ENCODE measurements around the gene BST1. TPM values are rescaled to one million over a fixed set of nuclear protein-coding genes. Genes with fewer than 3 reads are reported as not detected.

Gene BST1
- total RNA-seq, 1 experiment from 2014 or later: 14.2 TPM

- no peak for DNase-seq (ENCODE audit: low read depth in 1 of 2, low spot score in 2 of 2)
- no peaks in the 10 kb centered on the region for H3K9me3 ChIP-seq (replicated peaks)
- H3K36me3 ChIP-seq: peaks cover 36% of the 10 kb centered on the region
- no peak overlapping the region; the same call in 1 of the 2 replicates for H3K4me3 ChIP-seq
- no peaks in the 10 kb centered on the region for H3K27me3 ChIP-seq (replicated peaks)
- H3K4me1 ChIP-seq (replicated peaks): peaks cover 10% of the 10 kb centered on the region
- H3K27ac ChIP-seq: 0 out of 2 replicates have a peak overlapping the region, but pooled peaks have one; percentile 91
Measured at GRCh38 chr4:15683143-15683495, 19.7 kb upstream of the BST1 start.

DNA sequence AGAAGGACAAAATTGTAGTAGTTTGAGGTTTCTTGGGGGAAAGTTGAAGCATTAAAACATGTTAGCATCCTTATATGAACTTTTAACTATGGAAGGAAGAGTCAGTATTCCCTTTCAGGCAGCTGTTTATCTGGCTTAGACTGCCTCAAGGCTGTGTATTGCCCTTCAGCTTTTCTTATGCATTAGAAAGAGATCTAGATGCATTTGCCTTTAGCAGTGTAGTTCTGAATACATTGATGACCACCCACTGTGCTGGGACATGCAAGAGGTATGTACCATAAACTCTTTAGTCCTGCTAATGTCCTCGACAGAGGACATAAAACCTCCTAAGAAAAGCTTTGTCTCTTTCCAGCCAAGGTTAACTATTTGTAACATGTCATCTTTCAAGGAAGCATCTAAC is 18.4 kb upstream of the BST1 start:
- Histone ChIP-seq H3K36me3 (peaks cover 36% of the 10 kb centered on the region), H3K4me1 (replicated peaks) (peaks cover 14% of the 10 kb centered on the region)

GRCh38 chr4:15688051-15688450 is 14.8 kb upstream of the BST1 start:
- no peaks in the 10 kb centered on the region for H3K9me3 ChIP-seq (replicated peaks)
- H3K36me3 ChIP-seq: peaks cover 27% of the 10 kb centered on the region
- H3K4me3 ChIP-seq: no peak overlapping the region
- H3K27ac ChIP-seq: no peak overlapping the region
- H3K27me3 ChIP-seq (replicated peaks): no peaks in the 10 kb centered on the region
- no peak for DNase-seq (ENCODE audit: low read depth in 1 of 2, low spot score in 2 of 2)
- H3K4me1 ChIP-seq (replicated peaks): peaks cover 45% of the 10 kb centered on the region

More for the DNA sequence above, 18.4 kb upstream of the BST1 start:
- no peaks in the 10 kb centered on the region for H3K9me3 ChIP-seq (replicated peaks)
- no peaks in the 10 kb centered on the region for H3K27me3 ChIP-seq (replicated peaks)
- no peak overlapping the region for H3K27ac ChIP-seq
- H3K4me3 ChIP-seq: no peak overlapping the region
- no peak for DNase-seq (ENCODE audit: low read depth in 1 of 2, low spot score in 2 of 2)

GRCh38 chr4:15689540-15689939 is 13.3 kb upstream of the BST1 start:
- Histone ChIP-seq H3K4me3 (no peak overlapping the region), H3K9me3 (replicated peaks) (no peaks in the 10 kb centered on the region), H3K36me3 (peaks cover 21% of the 10 kb centered on the region), H3K27ac (peak overlapping the region; percentile 99), H3K27me3 (replicated peaks) (no peaks in the 10 kb centered on the region), H3K4me1 (replicated peaks) (peaks cover 38% of the 10 kb centered on the region)
- DNase-seq (ENCODE audit: low read depth in 1 of 2, low spot score in 2 of 2): no peak

DNA sequence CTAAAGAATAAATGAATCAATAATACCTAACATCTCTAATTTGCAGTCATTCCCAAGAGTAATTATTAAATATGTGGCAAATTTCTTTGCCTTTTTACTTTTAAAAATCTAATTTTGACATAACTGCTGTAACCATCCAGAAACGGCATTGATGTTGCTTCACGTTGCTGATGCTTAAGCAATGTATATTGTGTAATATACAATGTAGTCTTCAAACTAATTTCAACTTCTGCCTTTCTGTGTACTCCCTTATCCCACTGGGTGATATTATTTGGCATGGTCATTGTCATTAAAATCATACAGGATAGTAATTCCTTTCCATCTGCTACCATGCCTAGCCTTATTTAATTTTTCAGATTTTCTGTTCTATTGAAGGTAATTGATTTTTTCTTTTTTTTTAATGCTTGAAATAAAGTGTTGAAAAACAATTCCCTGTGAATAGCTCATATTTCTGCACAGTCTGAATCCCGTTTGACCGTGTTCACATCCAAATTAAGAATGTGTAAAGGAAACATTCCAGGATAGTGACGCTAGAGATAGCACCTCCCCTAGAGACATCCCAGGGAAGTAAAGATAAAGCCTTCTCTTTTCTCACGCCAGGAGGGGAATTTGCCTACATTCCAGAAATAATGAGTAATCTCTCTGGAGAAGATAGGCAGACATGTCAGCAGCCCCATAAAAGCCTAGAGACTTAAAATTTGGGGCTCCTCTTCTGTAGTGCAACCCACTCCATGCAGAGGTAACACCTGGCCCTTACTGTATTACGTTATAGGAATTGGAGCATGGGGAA is 12.7 kb upstream of the BST1 start:
- Histone ChIP-seq H3K9me3 (replicated peaks) (no peaks in the 10 kb centered on the region), H3K4me1 (replicated peaks) (peaks cover 44% of the 10 kb centered on the region), H3K36me3 (peaks cover 14% of the 10 kb centered on the region), H3K27ac (peak overlapping the region; percentile 99), H3K4me3 (no peak overlapping the region), H3K27me3 (replicated peaks) (no peaks in the 10 kb centered on the region)
- peak; percentile 61 to 91 for DNase-seq (ENCODE audit: low read depth in 1 of 2, low spot score in 2 of 2)

GRCh38 chr4:15691346-15692135 is 11.3 kb upstream of the BST1 start:
- no peak overlapping the region for H3K4me3 ChIP-seq

DNA sequence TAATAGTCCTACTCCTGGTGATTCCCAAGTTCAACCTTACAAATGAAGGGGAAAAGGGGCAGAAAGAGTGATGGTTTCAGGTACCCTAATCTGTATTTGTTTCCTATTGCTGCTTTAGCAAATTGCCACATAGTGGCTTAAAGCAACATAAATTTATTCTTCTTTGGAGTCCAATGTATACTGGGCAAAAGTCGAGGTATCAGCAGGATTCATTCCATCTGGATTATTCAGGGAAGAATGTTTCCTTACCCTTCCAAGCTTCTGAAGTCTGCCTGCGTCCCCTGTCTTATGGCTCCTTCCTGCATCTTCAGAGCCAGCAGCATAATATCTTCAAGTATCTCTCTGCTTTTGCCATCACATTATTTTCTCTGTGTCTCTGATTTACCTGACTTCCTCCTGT is 10.3 kb upstream of the BST1 start:
- Histone ChIP-seq H3K9me3 (replicated peaks) (no peaks in the 10 kb centered on the region), H3K4me1 (replicated peaks) (peaks cover 50% of the 10 kb centered on the region), H3K27ac (peak overlapping the region; percentile 99; the same call in 1 of the 2 replicates), H3K36me3 (no peaks in the 10 kb centered on the region; the same call in 1 of the 2 replicates), H3K27me3 (replicated peaks) (no peaks in the 10 kb centered on the region), H3K4me3 (no peak overlapping the region)
- DNase-seq (ENCODE audit: low read depth in 1 of 2, low spot score in 2 of 2): no peak

More at GRCh38 chr4:15691346-15692135, 11.3 kb upstream of the BST1 start:
- Histone ChIP-seq H3K36me3 (peaks cover under 1% of the 10 kb centered on the region), H3K27me3 (replicated peaks) (no peaks in the 10 kb centered on the region), H3K4me1 (replicated peaks) (peaks cover 50% of the 10 kb centered on the region), H3K27ac (peak overlapping the region; percentile 99), H3K9me3 (replicated peaks) (no peaks in the 10 kb centered on the region)
- DNase-seq (ENCODE audit: low read depth in 1 of 2, low spot score in 2 of 2): peak; percentile 55 to 81

DNA sequence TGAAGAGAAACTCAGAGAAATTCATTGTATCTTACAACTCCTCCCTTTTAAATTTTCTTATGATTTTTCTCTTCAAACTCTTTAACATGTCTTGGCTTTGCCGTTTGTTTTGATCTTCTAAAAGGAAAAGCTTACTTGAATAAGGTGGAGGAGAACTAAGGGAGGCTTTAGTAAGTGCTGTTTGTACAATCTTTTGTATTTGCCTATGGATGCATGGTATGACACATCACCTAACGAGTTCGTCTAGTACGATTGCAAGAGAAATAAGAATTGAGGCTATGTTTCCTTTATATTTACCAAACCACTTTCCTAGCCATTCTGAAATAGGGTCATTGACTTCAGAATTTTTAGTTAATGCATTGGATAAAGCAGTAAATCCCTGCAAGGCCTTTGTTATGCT is 8.4 kb upstream of the BST1 start:
- no peak for DNase-seq (ENCODE audit: low read depth in 1 of 2, low spot score in 2 of 2)
- Histone ChIP-seq H3K4me1 (replicated peaks) (peaks cover 46% of the 10 kb centered on the region), H3K27me3 (replicated peaks) (no peaks in the 10 kb centered on the region), H3K36me3 (no peaks in the 10 kb centered on the region; the same call in 1 of the 2 replicates), H3K9me3 (replicated peaks) (no peaks in the 10 kb centered on the region), H3K4me3 (no peak overlapping the region), H3K27ac (no peak overlapping the region)

DNA sequence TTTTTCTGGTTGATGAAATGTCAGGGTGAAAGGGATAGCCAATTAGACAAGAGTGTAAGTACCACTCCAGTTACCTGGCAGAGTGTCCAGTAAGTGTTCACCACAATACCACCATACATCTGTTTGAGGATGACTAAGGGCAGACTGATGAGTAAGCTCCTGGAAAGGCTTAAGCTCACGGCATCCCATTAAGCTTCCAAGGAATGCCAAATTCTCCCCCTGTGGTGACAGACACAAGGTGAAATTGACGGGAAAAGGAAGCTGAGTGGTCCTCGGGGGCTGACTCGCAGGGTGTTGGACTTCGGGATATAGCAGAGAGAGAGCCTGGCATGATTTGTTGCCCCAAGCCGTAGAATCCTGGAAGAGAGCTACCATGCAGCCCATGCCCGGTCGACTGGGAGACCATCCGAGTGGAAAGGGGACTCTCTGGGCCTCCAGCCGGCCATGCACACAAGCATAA is 7.6 kb upstream of the BST1 start:
- Histone ChIP-seq H3K27ac (peak overlapping the region; percentile 37; the same call in 1 of the 2 replicates), H3K9me3 (replicated peaks) (no peaks in the 10 kb centered on the region), H3K36me3 (no peaks in the 10 kb centered on the region), H3K4me3 (no peak overlapping the region), H3K4me1 (replicated peaks) (peaks cover 38% of the 10 kb centered on the region), H3K27me3 (replicated peaks) (no peaks in the 10 kb centered on the region)
- DNase-seq (ENCODE audit: low read depth in 1 of 2, low spot score in 2 of 2): peak; percentile 54 to 59

DNA sequence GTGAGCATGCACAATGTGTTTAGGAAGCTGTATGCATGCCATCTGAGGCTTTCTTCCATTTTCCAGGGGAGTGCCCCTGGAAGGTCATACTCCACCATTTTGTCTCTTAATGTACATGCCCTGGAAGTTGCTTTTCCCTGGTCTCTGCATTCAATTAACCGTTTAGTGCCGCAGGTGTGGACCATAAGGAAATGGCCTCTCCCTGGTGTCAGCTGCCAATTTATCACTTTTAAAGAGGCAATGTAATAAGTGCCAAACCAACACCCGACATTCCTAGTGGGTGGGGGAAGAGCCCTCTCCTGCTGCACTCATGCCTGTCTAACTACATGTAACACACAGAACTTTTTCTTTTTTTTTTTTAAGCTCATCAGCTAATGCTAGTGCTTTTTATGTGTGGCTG is 7.1 kb upstream of the BST1 start:
- Histone ChIP-seq H3K4me1 (replicated peaks) (peaks cover 35% of the 10 kb centered on the region), H3K4me3 (no peak overlapping the region), H3K27me3 (replicated peaks) (no peaks in the 10 kb centered on the region), H3K27ac (0 out of 2 replicates have a peak overlapping the region, but pooled peaks have one; percentile 37), H3K9me3 (replicated peaks) (no peaks in the 10 kb centered on the region), H3K36me3 (no peaks in the 10 kb centered on the region)
- no peak for DNase-seq (ENCODE audit: low read depth in 1 of 2, low spot score in 2 of 2)

DNA sequence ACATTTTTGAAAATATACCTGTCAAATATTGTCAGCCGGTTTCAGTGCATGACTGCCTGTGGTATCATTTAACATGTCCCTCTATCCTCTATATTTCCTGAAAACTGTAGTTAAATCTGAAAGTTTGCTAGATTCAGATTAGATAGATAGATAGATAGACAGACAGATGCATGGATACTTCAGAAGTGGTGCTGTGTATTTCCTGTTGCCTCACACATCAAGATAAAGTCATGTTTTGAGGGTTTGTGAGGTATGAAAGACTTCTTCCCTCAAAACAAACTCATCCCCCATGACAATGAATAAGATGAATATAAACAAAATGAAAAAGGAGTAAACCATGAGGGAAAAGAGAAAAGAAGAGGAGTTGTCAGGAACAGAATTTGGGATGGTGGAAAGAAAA is 6.0 kb upstream of the BST1 start:
- no peak for DNase-seq (ENCODE audit: low read depth in 1 of 2, low spot score in 2 of 2)
- Histone ChIP-seq H3K4me1 (replicated peaks) (peaks cover 26% of the 10 kb centered on the region), H3K9me3 (replicated peaks) (no peaks in the 10 kb centered on the region), H3K4me3 (no peak overlapping the region), H3K27me3 (replicated peaks) (no peaks in the 10 kb centered on the region), H3K36me3 (no peaks in the 10 kb centered on the region), H3K27ac (no peak overlapping the region)

GRCh38 chr4:15703439-15703838 is 574 bp downstream of the BST1 start:
- DNase-seq (ENCODE audit: low read depth in 1 of 2, low spot score in 2 of 2): no peak
- Histone ChIP-seq H3K4me1 (replicated peaks) (no peaks in the 10 kb centered on the region), H3K27me3 (replicated peaks) (no peaks in the 10 kb centered on the region), H3K27ac (no peak overlapping the region), H3K4me3 (peak overlapping the region; percentile 41), H3K36me3 (no peaks in the 10 kb centered on the region), H3K9me3 (replicated peaks) (no peaks in the 10 kb centered on the region)

GRCh38 chr4:15704129-15704528 is 1.3 kb downstream of the BST1 start:
- H3K4me3 ChIP-seq: no peak overlapping the region
- no peaks in the 10 kb centered on the region for H3K27me3 ChIP-seq (replicated peaks)
- no peaks in the 10 kb centered on the region for H3K4me1 ChIP-seq (replicated peaks)
- H3K27ac ChIP-seq: no peak overlapping the region
- no peak for DNase-seq (ENCODE audit: low read depth in 1 of 2, low spot score in 2 of 2)
- no peaks in the 10 kb centered on the region for H3K9me3 ChIP-seq (replicated peaks)
- no peaks in the 10 kb centered on the region for H3K36me3 ChIP-seq

Measured in SJSA1 (cell line).